HepG2 (cell line): ENCODE results near the gene CD109.

ENCODE experiments used
- ATF6 ChIP-seq: sonication (generic); formaldehyde crosslinking; conservative IDR thresholded peaks from 2 replicates; pipeline ENCODE4 v1.4.0; 2020; ENCODE audit warnings: missing genetic modification reagents
- NFRKB ChIP-seq: fragments of 450-650 bp; IDR thresholded peaks from 2 replicates; pipeline ENCODE4 v1.6.1; 2017
- POLR2AphosphoS5 ChIP-seq: IDR thresholded peaks from 2 replicates; pipeline ENCODE4 v1.6.1; 2012; ENCODE audit warnings: low read depth, low read length
- ZNF317 ChIP-seq: sonication (generic); formaldehyde crosslinking; IDR thresholded peaks from 2 replicates; pipeline ENCODE4 v1.5.0; 2020; ENCODE audit warnings: mild to moderate bottlenecking, missing genetic modification reagents
- ZNF510 ChIP-seq: sonication (generic); formaldehyde crosslinking; IDR thresholded peaks from 2 replicates; pipeline ENCODE4 v1.4.0; 2020; ENCODE audit warnings: low read depth, mild to moderate bottlenecking, missing genetic modification reagents
- ZNF570 ChIP-seq: sonication (generic); formaldehyde crosslinking; IDR thresholded peaks from 2 replicates; pipeline ENCODE4 v1.4.0; 2020; ENCODE audit warnings: mild to moderate bottlenecking, missing genetic modification reagents, borderline replicate concordance
- TF ChIP-seq, protein P1 (sequence below): IDR thresholded peaks from 2 replicates; pipeline ENCODE4 v1.6.1; 2016; ENCODE audit warnings: missing compliant biosample characterization, missing genetic modification reagents, borderline replicate concordance
- TF ChIP-seq, protein P2 (sequence below): IDR thresholded peaks from 2 replicates; pipeline ENCODE4 v1.6.1; 2016; ENCODE audit warnings: missing genetic modification reagents, missing compliant biosample characterization

DNA sequence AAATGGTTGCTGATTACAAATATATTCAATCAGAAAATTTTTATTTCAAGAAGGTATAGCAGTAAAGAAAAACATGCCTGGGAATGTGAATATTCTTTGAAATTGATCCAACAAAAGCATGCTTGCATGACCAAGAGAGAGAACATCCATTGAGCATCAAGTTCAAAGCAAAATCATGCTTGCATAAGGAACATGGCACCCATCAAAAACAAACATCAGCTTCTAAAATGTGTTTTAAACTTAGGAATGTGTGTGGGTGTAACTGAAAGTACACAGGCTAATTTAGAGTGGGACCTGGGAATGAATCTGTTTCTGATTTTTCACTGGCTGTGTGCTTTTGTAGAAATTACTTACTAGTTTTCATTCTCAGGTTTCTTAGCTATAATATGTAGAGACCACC is 47.8 kb upstream of the CD109 start:
- no peak for TF ChIP-seq ZNF317 (CRISPR knock-in tag)
- TF ChIP-seq, protein P1, sequence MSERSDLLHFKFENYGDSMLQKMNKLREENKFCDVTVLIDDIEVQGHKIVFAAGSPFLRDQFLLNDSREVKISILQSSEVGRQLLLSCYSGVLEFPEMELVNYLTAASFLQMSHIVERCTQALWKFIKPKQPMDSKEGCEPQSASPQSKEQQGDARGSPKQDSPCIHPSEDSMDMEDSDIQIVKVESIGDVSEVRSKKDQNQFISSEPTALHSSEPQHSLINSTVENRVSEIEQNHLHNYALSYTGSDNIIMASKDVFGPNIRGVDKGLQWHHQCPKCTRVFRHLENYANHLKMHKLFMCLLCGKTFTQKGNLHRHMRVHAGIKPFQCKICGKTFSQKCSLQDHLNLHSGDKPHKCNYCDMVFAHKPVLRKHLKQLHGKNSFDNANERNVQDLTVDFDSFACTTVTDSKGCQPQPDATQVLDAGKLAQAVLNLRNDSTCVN: no peak
- TF ChIP-seq NFRKB: no peak
- TF ChIP-seq, protein P2, sequence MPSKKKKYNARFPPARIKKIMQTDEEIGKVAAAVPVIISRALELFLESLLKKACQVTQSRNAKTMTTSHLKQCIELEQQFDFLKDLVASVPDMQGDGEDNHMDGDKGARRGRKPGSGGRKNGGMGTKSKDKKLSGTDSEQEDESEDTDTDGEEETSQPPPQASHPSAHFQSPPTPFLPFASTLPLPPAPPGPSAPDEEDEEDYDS (CRISPR knock-in tag): no peak
- no peak for TF ChIP-seq ZNF510
- no peak for TF ChIP-seq ZNF570
- no peak for TF ChIP-seq POLR2AphosphoS5
- TF ChIP-seq ATF6: no peak
